RWPE1 (cell line): ENCODE data around the gene PATJ.

ENCODE experiments used
- CTCF ChIA-PET: fragments of 350-600 bp; sonication (Branson Sonifier 250); formaldehyde crosslinking; extraction: SDS; loops from one replicate; lab custom pipeline; 2021; lab: Yijun Ruan, JAX
- POLR2A ChIA-PET: fragments of 400-600 bp; formaldehyde crosslinking; extraction: SDS; loops from one replicate; lab custom pipeline; 2020; ENCODE audit warnings: antibody characterized with exemption; ENCODE audit not compliant: low non-redundant PET; lab: Yijun Ruan, JAX
- DNase-seq: peaks from one replicate; pipeline ENCODE4 v3.0.0; 2012; ENCODE audit warnings: low spot score
- H3K27ac ChIP-seq: fragments of 450-650 bp; 2 replicates; pipeline ENCODE4 v1.5.1; 2017
- TF ChIP-seq, protein P1 (sequence below): fragments of 450-650 bp; conservative IDR thresholded peaks from 2 replicates; pipeline ENCODE4 v1.5.1; 2017; ENCODE audit warnings: low read depth, mild to moderate bottlenecking

The PATJ gene

DNA sequence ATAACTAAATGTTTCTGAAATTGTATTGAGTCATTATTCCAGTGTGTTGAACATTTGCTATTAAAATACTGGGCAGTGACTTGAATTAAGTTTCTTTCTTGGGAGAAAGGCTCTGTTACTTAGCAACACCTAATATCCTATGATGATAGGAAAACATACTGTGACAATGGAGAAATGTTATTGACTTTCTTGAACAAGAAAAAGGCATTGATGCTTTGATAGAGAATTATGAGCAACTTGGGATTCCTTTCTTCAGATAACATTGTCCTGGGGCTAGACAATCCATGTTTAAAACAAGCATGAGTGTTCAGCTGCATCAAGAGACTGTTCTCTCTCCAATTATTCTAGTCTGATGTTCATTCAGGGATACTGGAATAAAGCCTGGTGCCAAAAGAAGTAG lies 236.5 kb downstream of the PATJ start:
- DNase-seq = no peak
- CTCF ChIA-PET = no interaction called here
- POLR2A ChIA-PET = no interaction called here
- TF ChIP-seq, protein P1, sequence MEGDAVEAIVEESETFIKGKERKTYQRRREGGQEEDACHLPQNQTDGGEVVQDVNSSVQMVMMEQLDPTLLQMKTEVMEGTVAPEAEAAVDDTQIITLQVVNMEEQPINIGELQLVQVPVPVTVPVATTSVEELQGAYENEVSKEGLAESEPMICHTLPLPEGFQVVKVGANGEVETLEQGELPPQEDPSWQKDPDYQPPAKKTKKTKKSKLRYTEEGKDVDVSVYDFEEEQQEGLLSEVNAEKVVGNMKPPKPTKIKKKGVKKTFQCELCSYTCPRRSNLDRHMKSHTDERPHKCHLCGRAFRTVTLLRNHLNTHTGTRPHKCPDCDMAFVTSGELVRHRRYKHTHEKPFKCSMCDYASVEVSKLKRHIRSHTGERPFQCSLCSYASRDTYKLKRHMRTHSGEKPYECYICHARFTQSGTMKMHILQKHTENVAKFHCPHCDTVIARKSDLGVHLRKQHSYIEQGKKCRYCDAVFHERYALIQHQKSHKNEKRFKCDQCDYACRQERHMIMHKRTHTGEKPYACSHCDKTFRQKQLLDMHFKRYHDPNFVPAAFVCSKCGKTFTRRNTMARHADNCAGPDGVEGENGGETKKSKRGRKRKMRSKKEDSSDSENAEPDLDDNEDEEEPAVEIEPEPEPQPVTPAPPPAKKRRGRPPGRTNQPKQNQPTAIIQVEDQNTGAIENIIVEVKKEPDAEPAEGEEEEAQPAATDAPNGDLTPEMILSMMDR = no peak
- no peak overlapping the region for H3K27ac ChIP-seq

DNA sequence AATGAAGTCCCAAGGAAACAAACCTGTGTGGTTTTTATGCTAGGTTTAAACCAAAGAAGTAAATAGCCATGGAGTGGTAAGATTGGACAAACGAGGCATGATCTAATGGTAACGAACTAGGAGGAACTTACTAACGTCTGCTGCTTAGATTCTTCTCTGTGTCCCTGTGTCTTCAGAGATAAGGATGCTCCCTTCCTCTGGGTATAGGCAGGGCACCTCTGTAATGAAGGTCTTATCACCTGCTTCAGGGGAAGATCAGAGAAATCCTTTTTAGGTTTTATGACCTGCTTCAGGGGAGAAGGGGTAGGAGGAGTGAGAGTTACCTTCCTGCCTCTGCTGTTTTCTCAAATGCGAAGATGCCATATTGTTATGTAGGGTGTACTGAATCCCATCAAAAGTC lies 237.4 kb downstream of the PATJ start:
- ChIA-PET CTCF (no interaction called here), POLR2A (no interaction called here)
- no peak for DNase-seq

DNA sequence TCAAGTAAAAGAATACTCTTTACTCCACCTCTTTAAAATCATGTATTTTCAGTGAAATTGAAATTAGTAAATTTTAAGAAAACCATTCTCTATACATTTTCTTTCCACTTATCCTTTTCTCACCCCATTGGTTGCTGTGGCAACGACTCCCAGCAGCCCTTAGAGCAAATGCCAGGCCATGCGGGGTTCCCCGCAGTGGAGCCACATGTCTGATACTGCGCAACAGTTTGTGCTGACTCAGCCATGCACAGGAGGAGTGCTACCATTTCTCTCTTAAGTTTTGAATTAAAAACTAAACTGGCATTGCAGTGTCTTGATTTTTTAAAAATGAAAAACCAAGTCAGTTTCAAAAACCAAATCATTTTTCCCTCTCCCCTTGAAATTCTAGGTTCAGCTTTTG lies 238.3 kb downstream of the PATJ start:
- no peak for DNase-seq
- H3K27ac ChIP-seq = no peak overlapping the region
- CTCF ChIA-PET = no interaction called here
- TF ChIP-seq, protein P1 = no peak
- POLR2A ChIA-PET = no interaction called here

More for the DNA sequence above, 237.4 kb downstream of the PATJ start:
- TF ChIP-seq, protein P1 = no peak
- H3K27ac ChIP-seq = no peak overlapping the region

DNA sequence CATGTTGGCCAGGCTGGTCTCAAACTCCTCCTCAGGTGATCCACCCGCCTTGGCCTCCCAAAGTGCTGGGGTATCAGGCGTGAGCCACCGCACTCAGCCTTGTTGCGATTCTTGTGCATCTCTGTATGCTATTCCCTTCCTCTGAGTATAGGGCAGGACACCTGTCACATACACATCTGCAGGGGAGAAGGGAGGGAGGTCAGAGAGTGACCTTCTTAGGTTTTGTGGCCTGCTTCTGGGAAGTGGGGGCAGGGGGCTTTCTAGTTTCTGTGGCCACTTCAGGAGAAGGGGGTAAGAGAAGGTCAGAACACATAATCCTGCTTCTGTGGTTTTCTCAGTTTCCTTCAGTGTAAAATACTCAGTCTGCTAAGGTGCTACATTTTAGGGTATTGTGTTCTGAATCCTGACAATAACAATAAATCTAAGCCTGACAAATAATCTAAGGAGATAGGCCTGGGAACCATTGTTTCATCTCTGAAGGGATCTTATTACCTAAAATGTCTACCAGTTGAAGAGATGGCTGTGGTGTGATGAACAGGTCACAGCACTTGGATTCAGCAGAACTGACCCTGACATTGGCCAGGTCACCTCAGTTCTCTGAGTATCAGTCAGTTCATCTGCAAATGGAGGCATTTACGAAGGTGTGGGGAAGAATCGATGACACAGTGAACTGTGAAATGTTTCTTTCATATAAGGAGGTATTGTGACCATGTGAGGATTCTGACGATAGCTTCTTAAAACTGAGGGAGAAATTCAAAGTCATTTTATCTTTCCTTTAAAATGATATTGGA lies 239.8 kb downstream of the PATJ start:
- TF ChIP-seq, protein P1 = no peak
- POLR2A ChIA-PET = no interaction called here

DNA sequence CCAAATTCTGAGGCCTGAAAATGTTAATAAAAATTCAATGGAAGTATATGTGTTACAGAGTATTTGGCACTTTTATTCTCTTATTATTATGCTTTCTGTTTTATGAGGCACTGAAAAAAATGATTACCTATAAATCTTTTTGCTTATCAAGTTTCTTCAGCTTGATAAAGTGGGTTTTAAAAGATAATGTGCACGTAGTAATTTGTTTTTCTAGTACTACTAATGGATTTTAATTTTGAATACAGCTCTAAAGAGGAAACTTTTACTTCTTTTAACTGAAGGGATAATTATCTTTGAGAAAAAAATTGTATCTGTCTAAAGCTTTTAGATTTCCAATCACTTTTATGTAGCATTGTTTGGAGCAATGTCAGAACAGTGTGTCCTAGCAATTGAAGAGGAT lies 241.0 kb downstream of the PATJ start:
- ChIA-PET POLR2A (no interaction called here), CTCF (interaction anchor here (0.7 kb wide), 1 partner anchor 100 kb away, joined by 4 read pairs; no protein-coding TSS in a partner anchor)
- no peak overlapping the region for H3K27ac ChIP-seq
- TF ChIP-seq, protein P1 = no peak
- no peak for DNase-seq

More for the DNA sequence above, 239.8 kb downstream of the PATJ start:
- H3K27ac ChIP-seq = no peak overlapping the region
- DNase-seq = no peak
- CTCF ChIA-PET = interaction anchor here (0.7 kb wide), 1 partner anchor 1918 kb away, joined by 4 read pairs; no protein-coding TSS in a partner anchor

DNA sequence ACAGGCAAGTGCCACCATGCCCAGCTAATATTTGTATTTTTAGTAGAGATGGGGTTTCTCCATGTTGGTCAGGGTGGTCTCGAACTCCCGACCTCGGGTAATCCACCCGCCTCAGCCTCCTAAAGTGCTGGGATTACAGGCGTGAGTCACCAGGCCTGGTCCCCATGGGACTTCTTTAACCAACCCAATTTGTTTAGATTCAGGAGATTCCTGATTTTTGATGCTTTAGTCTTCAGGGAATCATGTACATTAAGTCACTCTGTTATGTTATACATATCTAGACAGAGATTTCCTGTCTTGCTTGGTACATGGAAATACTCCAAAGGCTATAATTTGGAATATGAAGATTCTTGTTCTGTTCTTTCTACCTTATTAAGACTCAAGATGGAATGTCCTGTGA lies 250.0 kb downstream of the PATJ start:
- CTCF ChIA-PET = no interaction called here
- POLR2A ChIA-PET = no interaction called here
- no peak for DNase-seq
- no peak overlapping the region for H3K27ac ChIP-seq
- TF ChIP-seq, protein P1 = no peak
